WTC11 (cell line): Measurements from ENCODE around the gene DROSHA. TPM values are rescaled to one million over a fixed set of nuclear protein-coding genes. Genes with fewer than 3 reads are reported as not detected.

ENCODE experiments used
- ATAC-seq: fragments of 200-7000 bp; cut with Tn5 transposase; 2 replicates; pipeline ENCODE4 v1.10.0; 2021; ENCODE audit warnings: mild to moderate bottlenecking, moderate library complexity
- CTCF ChIA-PET: fragments of 300-600 bp; sonication (Branson Sonifier 250); formaldehyde crosslinking; loops from one replicate; lab custom pipeline; 2021; ENCODE audit warnings: antibody characterized with exemption; lab: Charles Lee
- POLR2A ChIA-PET: fragments of 350-600 bp; sonication (Branson Sonifier 250); formaldehyde crosslinking; loops from one replicate; lab custom pipeline; 2021; ENCODE audit warnings: antibody characterized with exemption; lab: Charles Lee
- DNase-seq: peaks from one replicate; pipeline ENCODE4 v3.0.0; 2021; ENCODE audit warnings: low spot score
- H3K27ac Mint-ChIP-seq: 2 replicates; pipeline ENCODE4 v1.8.0; 2021; ENCODE audit warnings: mixed read lengths
- H3K27me3 Mint-ChIP-seq: 2 replicates; pipeline ENCODE4 v1.8.0; 2021; ENCODE audit warnings: low read depth, mild to moderate bottlenecking, moderate library complexity, mixed read lengths
- H3K36me3 Mint-ChIP-seq: 2 replicates; pipeline ENCODE4 v1.8.0; 2021; ENCODE audit warnings: mixed read lengths
- H3K4me1 Mint-ChIP-seq: 2 replicates; pipeline ENCODE4 v1.8.0; 2022; ENCODE audit warnings: mixed read lengths
- H3K4me3 Mint-ChIP-seq: 2 replicates; pipeline ENCODE4 v1.8.0; 2021; ENCODE audit warnings: mild to moderate bottlenecking, moderate library complexity, mixed read lengths
- H3K9me3 Mint-ChIP-seq: 2 replicates; pipeline ENCODE4 v1.8.0; 2021; ENCODE audit warnings: mixed read lengths
- ETV6 ChIP-seq: sonication (generic); formaldehyde crosslinking; IDR thresholded peaks from 2 replicates; pipeline ENCODE4 v1.8.1; 2022; ENCODE audit warnings: mild to moderate bottlenecking, missing genetic modification reagents
- GTF2I ChIP-seq: fragments of 250-450 bp; sonication (Bioruptor Pico); conservative IDR thresholded peaks from 2 replicates; pipeline ENCODE4 v1.4.0; 2021; ENCODE audit warnings: mild to moderate bottlenecking
- NFE2L1 ChIP-seq: sonication (generic); formaldehyde crosslinking; IDR thresholded peaks from 2 replicates; pipeline ENCODE4 v1.8.1; 2023; ENCODE audit warnings: missing genetic modification reagents
- NR1H2 ChIP-seq: sonication (generic); formaldehyde crosslinking; IDR thresholded peaks from 2 replicates; pipeline ENCODE4 v1.9.0; 2021; ENCODE audit warnings: mild to moderate bottlenecking, moderate library complexity, missing genetic modification reagents
- PRRX2 ChIP-seq: fragments of 250-450 bp; sonication (Bioruptor Pico); IDR thresholded peaks from 2 replicates; pipeline ENCODE4 v1.8.0; 2021; ENCODE audit warnings: mild to moderate bottlenecking
- RELA ChIP-seq: sonication (generic); formaldehyde crosslinking; IDR thresholded peaks from 2 replicates; pipeline ENCODE4 v1.8.1; 2022; ENCODE audit warnings: missing genetic modification reagents, mild to moderate bottlenecking, borderline replicate concordance
- TEAD4 ChIP-seq: sonication (generic); formaldehyde crosslinking; IDR thresholded peaks from 2 replicates; pipeline ENCODE4 v1.8.0; 2022; ENCODE audit warnings: mild to moderate bottlenecking, missing genetic modification reagents
- TP53 ChIP-seq: sonication (generic); formaldehyde crosslinking; IDR thresholded peaks from 2 replicates; pipeline ENCODE4 v1.8.1; 2023; ENCODE audit warnings: mild to moderate bottlenecking, missing genetic modification reagents
- ZNF121 ChIP-seq: sonication (generic); formaldehyde crosslinking; IDR thresholded peaks from 2 replicates; pipeline ENCODE4 v1.8.0; 2023; ENCODE audit warnings: missing genetic modification reagents
- ZNF263 ChIP-seq: sonication (generic); formaldehyde crosslinking; IDR thresholded peaks from 2 replicates; pipeline ENCODE4 v1.8.1; 2022; ENCODE audit warnings: low read depth, mild to moderate bottlenecking, moderate library complexity, missing genetic modification reagents
- total RNA-seq: library from RNA; stranded (reverse); gene quantifications from 3 replicates; pipeline ENCODE4 v1.2.3, GENCODE V29; 2021
- TF ChIP-seq, protein P1 (sequence below): fragments of 250-450 bp; sonication (Bioruptor Pico); IDR thresholded peaks from 2 replicates; pipeline ENCODE4 v2.1.2; 2022; ENCODE audit warnings: mild to moderate bottlenecking, moderate library complexity
- TF ChIP-seq, protein P2 (sequence below): fragments of 250-450 bp; sonication (Bioruptor Pico); IDR thresholded peaks from 2 replicates; pipeline ENCODE4 v1.9.0; 2021; ENCODE audit warnings: mild to moderate bottlenecking
- TF ChIP-seq, protein P3 (sequence below): sonication (generic); formaldehyde crosslinking; IDR thresholded peaks from 2 replicates; pipeline ENCODE4 v1.8.1; 2022; ENCODE audit warnings: missing genetic modification reagents, borderline replicate concordance
- TF ChIP-seq, protein P4 (sequence below): sonication (generic); formaldehyde crosslinking; IDR thresholded peaks from 2 replicates; pipeline ENCODE4 v1.8.0; 2022; ENCODE audit warnings: missing genetic modification reagents
- TF ChIP-seq, protein P5 (sequence below): sonication (generic); formaldehyde crosslinking; IDR thresholded peaks from 2 replicates; pipeline ENCODE4 v1.8.1; 2023; ENCODE audit warnings: mild to moderate bottlenecking, moderate library complexity, missing genetic modification reagents
- TF ChIP-seq, protein P6 (sequence below): sonication (generic); formaldehyde crosslinking; IDR thresholded peaks from 2 replicates; pipeline ENCODE4 v1.8.1; 2023; ENCODE audit warnings: mild to moderate bottlenecking, missing genetic modification reagents
- TF ChIP-seq, protein P7 (sequence below): fragments of 250-450 bp; sonication (Bioruptor Pico); conservative IDR thresholded peaks from 2 replicates; pipeline ENCODE4 v1.9.0; 2021; ENCODE audit warnings: mild to moderate bottlenecking
- TF ChIP-seq, protein P8 (sequence below): sonication (generic); formaldehyde crosslinking; IDR thresholded peaks from 2 replicates; pipeline ENCODE4 v1.8.1; 2022; ENCODE audit warnings: low read depth, mild to moderate bottlenecking, moderate library complexity, missing genetic modification reagents, borderline replicate concordance

The DROSHA gene
- total RNA-seq, 1 experiment from 2014 or later: 125 TPM

DNA sequence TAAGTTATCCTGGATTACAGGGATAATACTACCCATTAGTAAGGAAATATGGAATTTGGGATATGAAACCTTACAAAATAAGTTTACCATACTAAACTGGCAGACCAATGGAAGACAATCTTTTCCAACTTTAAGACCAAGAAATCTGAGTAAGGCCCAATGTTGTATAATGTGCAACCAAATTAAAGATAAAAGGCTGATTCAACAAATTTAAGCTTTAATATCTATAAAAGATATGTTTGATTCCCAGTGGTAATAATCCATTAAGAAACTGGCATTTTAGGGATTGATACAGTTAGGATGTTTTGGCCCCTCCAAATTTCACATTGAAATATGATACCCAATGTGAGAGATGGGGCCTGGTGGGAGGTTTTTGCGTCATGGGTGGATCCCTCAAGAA lies 66.6 kb downstream of the DROSHA start:
- ChIA-PET CTCF (interaction anchor here (0.7 kb wide), 1 partner anchor 28 kb away, joined by 5 read pairs; no protein-coding TSS in a partner anchor), POLR2A (no interaction called here)
- Mint-ChIP-seq H3K36me3 (peaks cover 82% of the 10 kb centered on the region), H3K27me3 (no peaks in the 10 kb centered on the region), H3K27ac (no peak overlapping the region), H3K4me1 (peaks cover 9% of the 10 kb centered on the region), H3K9me3 (peaks cover 30% of the 10 kb centered on the region), H3K4me3 (no peak overlapping the region)
- ATAC-seq (no peak), DNase-seq (no peak)
- TF ChIP-seq, protein P1, sequence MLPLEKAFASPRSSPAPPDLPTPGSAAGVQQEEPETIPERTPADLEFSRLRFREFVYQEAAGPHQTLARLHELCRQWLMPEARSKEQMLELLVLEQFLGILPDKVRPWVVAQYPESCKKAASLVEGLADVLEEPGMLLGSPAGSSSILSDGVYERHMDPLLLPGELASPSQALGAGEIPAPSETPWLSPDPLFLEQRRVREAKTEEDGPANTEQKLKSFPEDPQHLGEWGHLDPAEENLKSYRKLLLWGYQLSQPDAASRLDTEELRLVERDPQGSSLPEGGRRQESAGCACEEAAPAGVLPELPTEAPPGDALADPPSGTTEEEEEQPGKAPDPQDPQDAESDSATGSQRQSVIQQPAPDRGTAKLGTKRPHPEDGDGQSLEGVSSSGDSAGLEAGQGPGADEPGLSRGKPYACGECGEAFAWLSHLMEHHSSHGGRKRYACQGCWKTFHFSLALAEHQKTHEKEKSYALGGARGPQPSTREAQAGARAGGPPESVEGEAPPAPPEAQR (CRISPR knock-in tag): no peak
- no peak for TF ChIP-seq GTF2I (CRISPR knock-in tag)
- TF ChIP-seq, protein P2, sequence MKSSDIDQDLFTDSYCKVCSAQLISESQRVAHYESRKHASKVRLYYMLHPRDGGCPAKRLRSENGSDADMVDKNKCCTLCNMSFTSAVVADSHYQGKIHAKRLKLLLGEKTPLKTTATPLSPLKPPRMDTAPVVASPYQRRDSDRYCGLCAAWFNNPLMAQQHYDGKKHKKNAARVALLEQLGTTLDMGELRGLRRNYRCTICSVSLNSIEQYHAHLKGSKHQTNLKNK (CRISPR knock-in tag): no peak

DNA sequence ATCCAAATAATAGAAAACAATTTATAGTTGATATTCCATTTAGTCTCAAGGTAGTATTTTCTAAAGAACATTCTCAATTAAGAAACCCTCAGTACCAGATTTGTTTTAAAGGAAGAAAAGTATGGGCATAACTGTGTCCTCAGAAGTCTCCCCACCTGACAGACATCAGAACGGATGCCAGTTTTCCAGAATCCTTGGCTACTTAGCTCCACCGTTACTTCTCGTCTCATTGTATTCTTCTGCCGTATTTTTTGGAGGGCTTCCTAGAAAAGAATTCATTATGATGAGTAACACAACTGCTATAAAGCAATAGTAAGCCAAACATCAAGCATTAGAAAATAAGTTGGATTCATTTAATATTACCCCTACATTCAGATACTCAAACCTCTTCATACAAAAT lies 67.8 kb downstream of the DROSHA start:
- H3K4me3 Mint-ChIP-seq: no peak overlapping the region
- H3K4me1 Mint-ChIP-seq: 0 out of 2 replicates have a peak, but pooled peaks cover 4% of the 10 kb centered on the region
- no peaks in the 10 kb centered on the region for H3K27me3 Mint-ChIP-seq
- H3K9me3 Mint-ChIP-seq: peaks cover 41% of the 10 kb centered on the region
- H3K36me3 Mint-ChIP-seq: peaks cover 89% of the 10 kb centered on the region
- ChIA-PET CTCF (no interaction called here), POLR2A (no interaction called here)
- no peak overlapping the region for H3K27ac Mint-ChIP-seq
- DNase-seq: no peak
- ATAC-seq: no peak
- no peak for TF ChIP-seq TEAD4 (CRISPR knock-in tag)
- TF ChIP-seq ZNF263 (CRISPR knock-in tag): no peak
- TF ChIP-seq, protein P1 (CRISPR knock-in tag): no peak
- no peak for TF ChIP-seq TP53
- TF ChIP-seq RELA: no peak
- TF ChIP-seq PRRX2 (CRISPR knock-in tag): no peak
- TF ChIP-seq, protein P3, sequence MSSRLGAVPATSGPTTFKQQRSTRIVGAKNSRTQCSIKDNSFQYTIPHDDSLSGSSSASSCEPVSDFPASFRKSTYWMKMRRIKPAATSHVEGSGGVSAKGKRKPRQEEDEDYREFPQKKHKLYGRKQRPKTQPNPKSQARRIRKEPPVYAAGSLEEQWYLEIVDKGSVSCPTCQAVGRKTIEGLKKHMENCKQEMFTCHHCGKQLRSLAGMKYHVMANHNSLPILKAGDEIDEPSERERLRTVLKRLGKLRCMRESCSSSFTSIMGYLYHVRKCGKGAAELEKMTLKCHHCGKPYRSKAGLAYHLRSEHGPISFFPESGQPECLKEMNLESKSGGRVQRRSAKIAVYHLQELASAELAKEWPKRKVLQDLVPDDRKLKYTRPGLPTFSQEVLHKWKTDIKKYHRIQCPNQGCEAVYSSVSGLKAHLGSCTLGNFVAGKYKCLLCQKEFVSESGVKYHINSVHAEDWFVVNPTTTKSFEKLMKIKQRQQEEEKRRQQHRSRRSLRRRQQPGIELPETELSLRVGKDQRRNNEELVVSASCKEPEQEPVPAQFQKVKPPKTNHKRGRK (CRISPR knock-in tag): no peak
- TF ChIP-seq NFE2L1 (CRISPR knock-in tag): no peak
- TF ChIP-seq, protein P4, sequence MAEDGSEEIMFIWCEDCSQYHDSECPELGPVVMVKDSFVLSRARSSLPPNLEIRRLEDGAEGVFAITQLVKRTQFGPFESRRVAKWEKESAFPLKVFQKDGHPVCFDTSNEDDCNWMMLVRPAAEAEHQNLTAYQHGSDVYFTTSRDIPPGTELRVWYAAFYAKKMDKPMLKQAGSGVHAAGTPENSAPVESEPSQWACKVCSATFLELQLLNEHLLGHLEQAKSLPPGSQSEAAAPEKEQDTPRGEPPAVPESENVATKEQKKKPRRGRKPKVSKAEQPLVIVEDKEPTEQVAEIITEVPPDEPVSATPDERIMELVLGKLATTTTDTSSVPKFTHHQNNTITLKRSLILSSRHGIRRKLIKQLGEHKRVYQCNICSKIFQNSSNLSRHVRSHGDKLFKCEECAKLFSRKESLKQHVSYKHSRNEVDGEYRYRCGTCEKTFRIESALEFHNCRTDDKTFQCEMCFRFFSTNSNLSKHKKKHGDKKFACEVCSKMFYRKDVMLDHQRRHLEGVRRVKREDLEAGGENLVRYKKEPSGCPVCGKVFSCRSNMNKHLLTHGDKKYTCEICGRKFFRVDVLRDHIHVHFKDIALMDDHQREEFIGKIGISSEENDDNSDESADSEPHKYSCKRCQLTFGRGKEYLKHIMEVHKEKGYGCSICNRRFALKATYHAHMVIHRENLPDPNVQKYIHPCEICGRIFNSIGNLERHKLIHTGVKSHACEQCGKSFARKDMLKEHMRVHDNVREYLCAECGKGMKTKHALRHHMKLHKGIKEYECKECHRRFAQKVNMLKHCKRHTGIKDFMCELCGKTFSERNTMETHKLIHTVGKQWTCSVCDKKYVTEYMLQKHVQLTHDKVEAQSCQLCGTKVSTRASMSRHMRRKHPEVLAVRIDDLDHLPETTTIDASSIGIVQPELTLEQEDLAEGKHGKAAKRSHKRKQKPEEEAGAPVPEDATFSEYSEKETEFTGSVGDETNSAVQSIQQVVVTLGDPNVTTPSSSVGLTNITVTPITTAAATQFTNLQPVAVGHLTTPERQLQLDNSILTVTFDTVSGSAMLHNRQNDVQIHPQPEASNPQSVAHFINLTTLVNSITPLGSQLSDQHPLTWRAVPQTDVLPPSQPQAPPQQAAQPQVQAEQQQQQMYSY (CRISPR knock-in tag): no peak
- TF ChIP-seq, protein P5, sequence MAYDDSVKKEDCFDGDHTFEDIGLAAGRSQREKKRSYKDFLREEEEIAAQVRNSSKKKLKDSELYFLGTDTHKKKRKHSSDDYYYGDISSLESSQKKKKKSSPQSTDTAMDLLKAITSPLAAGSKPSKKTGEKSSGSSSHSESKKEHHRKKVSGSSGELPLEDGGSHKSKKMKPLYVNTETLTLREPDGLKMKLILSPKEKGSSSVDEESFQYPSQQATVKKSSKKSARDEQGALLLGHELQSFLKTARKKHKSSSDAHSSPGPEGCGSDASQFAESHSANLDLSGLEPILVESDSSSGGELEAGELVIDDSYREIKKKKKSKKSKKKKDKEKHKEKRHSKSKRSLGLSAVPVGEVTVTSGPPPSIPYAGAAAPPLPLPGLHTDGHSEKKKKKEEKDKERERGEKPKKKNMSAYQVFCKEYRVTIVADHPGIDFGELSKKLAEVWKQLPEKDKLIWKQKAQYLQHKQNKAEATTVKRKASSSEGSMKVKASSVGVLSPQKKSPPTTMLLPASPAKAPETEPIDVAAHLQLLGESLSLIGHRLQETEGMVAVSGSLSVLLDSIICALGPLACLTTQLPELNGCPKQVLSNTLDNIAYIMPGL (CRISPR knock-in tag): no peak
- TF ChIP-seq, protein P6, sequence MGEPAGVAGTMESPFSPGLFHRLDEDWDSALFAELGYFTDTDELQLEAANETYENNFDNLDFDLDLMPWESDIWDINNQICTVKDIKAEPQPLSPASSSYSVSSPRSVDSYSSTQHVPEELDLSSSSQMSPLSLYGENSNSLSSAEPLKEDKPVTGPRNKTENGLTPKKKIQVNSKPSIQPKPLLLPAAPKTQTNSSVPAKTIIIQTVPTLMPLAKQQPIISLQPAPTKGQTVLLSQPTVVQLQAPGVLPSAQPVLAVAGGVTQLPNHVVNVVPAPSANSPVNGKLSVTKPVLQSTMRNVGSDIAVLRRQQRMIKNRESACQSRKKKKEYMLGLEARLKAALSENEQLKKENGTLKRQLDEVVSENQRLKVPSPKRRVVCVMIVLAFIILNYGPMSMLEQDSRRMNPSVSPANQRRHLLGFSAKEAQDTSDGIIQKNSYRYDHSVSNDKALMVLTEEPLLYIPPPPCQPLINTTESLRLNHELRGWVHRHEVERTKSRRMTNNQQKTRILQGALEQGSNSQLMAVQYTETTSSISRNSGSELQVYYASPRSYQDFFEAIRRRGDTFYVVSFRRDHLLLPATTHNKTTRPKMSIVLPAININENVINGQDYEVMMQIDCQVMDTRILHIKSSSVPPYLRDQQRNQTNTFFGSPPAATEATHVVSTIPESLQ (CRISPR knock-in tag): no peak
- TF ChIP-seq, protein P7, sequence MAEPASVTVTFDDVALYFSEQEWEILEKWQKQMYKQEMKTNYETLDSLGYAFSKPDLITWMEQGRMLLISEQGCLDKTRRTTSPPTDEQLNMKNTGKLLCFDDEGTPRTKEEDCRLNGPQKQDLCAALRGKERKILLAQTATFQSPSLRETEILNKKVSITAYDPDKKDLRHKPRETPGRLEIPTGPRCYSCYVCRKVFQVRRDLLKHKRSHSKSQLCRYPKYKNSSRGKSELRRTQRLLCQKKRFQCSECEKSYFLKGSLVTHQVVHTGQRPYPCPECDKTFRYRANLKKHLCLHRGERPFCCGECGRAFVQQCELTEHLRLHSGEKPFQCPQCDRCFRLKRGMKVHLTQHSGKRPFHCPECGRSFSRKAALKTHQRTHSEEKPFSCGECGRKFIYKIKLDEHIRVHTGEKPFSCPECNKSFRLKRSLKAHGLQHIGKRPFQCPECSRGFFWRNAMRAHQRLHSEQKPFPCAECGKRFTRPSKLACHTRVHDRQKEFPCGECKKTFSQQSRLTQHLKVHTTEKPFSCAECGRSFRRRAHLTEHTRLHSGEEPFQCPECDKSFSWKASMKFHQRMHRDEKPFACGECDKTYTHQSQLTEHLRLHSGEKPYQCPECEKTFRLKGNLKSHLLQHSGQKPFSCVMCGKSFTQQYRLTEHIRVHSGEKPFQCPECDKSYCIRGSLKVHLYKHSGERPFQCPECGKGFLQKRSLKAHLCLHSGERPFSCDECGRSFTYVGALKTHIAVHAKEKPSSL (CRISPR knock-in tag): no peak
- TF ChIP-seq NR1H2: no peak
- TF ChIP-seq, protein P8, sequence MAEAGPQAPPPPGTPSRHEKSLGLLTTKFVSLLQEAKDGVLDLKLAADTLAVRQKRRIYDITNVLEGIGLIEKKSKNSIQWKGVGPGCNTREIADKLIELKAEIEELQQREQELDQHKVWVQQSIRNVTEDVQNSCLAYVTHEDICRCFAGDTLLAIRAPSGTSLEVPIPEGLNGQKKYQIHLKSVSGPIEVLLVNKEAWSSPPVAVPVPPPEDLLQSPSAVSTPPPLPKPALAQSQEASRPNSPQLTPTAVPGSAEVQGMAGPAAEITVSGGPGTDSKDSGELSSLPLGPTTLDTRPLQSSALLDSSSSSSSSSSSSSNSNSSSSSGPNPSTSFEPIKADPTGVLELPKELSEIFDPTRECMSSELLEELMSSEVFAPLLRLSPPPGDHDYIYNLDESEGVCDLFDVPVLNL (CRISPR knock-in tag): no peak
- TF ChIP-seq ETV6: no peak
- no peak for TF ChIP-seq ZNF121 (CRISPR knock-in tag)
